Measurements from ENCODE around the gene TMEM132D. TPM values are rescaled to one million over a fixed set of nuclear protein-coding genes. Genes with fewer than 3 reads are reported as not detected.

TMEM132D gene
- total RNA-seq: under 1 TPM in 1 of 4 donors, not detected in 3; 0.17 TPM

- Histone ChIP-seq H3K27me3 (peaks cover 0 to 80% (median 7%) of the 10 kb centered on the region in 4 donors), H3K4me1 (peaks cover 0 to 8% (median 0%) of the 10 kb centered on the region in 4 donors), H3K4me3 (no peak within 1 kb of the TSS), H3K9me3 (no peaks in the 10 kb centered on the region), H3K36me3 (no peaks in the 10 kb centered on the region), H3K27ac (replicated peaks in 1 of 4) (no peak within 1 kb of the TSS)
- no peak for TF ChIP-seq POLR2AphosphoS5 (IDR thresholded peaks at IDR 0.05)
- TF ChIP-seq POLR2A (IDR thresholded peaks at IDR 0.05; ENCODE audit: low read depth): no peak
- no peak for TF ChIP-seq CTCF (IDR thresholded peaks at IDR 0.05)
- TF ChIP-seq EP300 (IDR thresholded peaks at IDR 0.05): no peak
- no peak for DNase-seq (ENCODE audit: extremely low spot score)
- intact Hi-C loops (cut with DNase I): no loop called here
- 8% methylated on average over 25 of the region's 77 CpGs for WGBS
Measured at GRCh38 chr12:129903956-129904829, at the start of gene TMEM132D. Gene TMEM132D (minus strand): TSS chr12:129904025.

- H3K27me3 ChIP-seq: no peaks in the 10 kb centered on the region
- H3K27ac ChIP-seq (replicated peaks in 1 of 4): no peak overlapping the region
- intact Hi-C loops (cut with DNase I): no loop called here
- no peak for DNase-seq (ENCODE audit: extremely low spot score)
- no peak overlapping the region for H3K4me3 ChIP-seq
- WGBS: 82% methylated on average over 16 of the region's 16 CpGs
- peaks cover 0 to 6% (median 0%) of the 10 kb centered on the region in 4 donors for H3K9me3 ChIP-seq
- no peaks in the 10 kb centered on the region for H3K36me3 ChIP-seq
- no peaks in the 10 kb centered on the region for H3K4me1 ChIP-seq
- TF ChIP-seq POLR2A (IDR thresholded peaks at IDR 0.05; ENCODE audit: low read depth): no peak
- no peak for TF ChIP-seq POLR2AphosphoS5 (IDR thresholded peaks at IDR 0.05)
- TF ChIP-seq CTCF (IDR thresholded peaks at IDR 0.05): no peak
- no peak for TF ChIP-seq EP300 (IDR thresholded peaks at IDR 0.05)
Measured at GRCh38 chr12:129949651-129950050, 45.8 kb upstream of the TMEM132D start.

- TF ChIP-seq POLR2AphosphoS5 (IDR thresholded peaks at IDR 0.05) (no peak), EP300 (IDR thresholded peaks at IDR 0.05) (no peak), POLR2A (IDR thresholded peaks at IDR 0.05; ENCODE audit: low read depth) (no peak), CTCF (IDR thresholded peaks at IDR 0.05) (no peak)
- no peak for DNase-seq (ENCODE audit: extremely low spot score)
- Histone ChIP-seq H3K36me3 (no peaks in the 10 kb centered on the region), H3K9me3 (no peaks in the 10 kb centered on the region), H3K27me3 (peaks cover 0 to 9% (median 0%) of the 10 kb centered on the region in 4 donors), H3K4me1 (no peaks in the 10 kb centered on the region), H3K27ac (replicated peaks in 1 of 4) (no peak overlapping the region), H3K4me3 (no peak overlapping the region)
- 52% methylated on average over 9 of the region's 9 CpGs for WGBS
- intact Hi-C loops (cut with DNase I): no loop called here
Measured at GRCh38 chr12:129941618-129942017, 37.8 kb upstream of the TMEM132D start.

- intact Hi-C loops (cut with DNase I): no loop called here
- peaks cover 0 to 9% (median 0%) of the 10 kb centered on the region in 4 donors for H3K27me3 ChIP-seq
- no peak for DNase-seq (ENCODE audit: extremely low spot score)
- peaks cover 0 to 6% (median under 1%) of the 10 kb centered on the region in 4 donors for H3K9me3 ChIP-seq
- H3K36me3 ChIP-seq: no peaks in the 10 kb centered on the region
- WGBS: 45% methylated on average over 7 of the region's 7 CpGs
- no peak overlapping the region for H3K27ac ChIP-seq (replicated peaks in 1 of 4)
- H3K4me3 ChIP-seq: no peak overlapping the region
- TF ChIP-seq POLR2AphosphoS5 (IDR thresholded peaks at IDR 0.05) (no peak), POLR2A (IDR thresholded peaks at IDR 0.05; ENCODE audit: low read depth) (no peak), CTCF (IDR thresholded peaks at IDR 0.05) (no peak), EP300 (IDR thresholded peaks at IDR 0.05) (no peak)
- no peaks in the 10 kb centered on the region for H3K4me1 ChIP-seq
Measured at GRCh38 chr12:129938089-129938488, 34.3 kb upstream of the TMEM132D start.
